GM19023 (cell line): Measurements from ENCODE around the gene NPPC.
"Not testable (repeated sequence)": the region's sequence is repeated elsewhere in the genome, so short reads cannot be mapped to it uniquely, and the experiment has no call there.

Experiments
- ATAC-seq: cut with Tn5 transposase; IDR thresholded peaks from one replicate; pipeline ENCODE4 v1.9.1; 2021; ENCODE audit warnings: mild to moderate bottlenecking, moderate library complexity; ENCODE audit not compliant: unreplicated experiment

NPPC gene

DNA sequence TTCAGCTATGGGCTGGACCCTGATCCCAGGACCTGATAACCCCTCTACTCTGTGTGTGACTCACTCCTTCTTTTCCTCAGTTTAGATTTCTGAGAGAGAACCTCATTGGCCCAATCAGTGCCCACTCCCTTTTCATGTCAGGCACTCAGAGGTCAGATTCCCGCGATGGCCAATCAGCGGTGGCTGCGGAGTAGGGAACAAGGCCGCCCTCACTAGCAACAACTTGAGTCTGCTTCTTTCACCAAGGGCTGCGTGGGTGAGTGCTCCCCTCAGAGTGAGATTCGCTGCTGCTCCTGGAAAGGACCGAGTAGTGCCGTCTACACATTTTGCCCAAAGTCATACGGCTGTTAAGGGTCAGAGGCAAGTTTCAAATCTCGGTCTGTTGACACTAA is 34.7 kb downstream of the NPPC start:
- no peak for ATAC-seq

DNA sequence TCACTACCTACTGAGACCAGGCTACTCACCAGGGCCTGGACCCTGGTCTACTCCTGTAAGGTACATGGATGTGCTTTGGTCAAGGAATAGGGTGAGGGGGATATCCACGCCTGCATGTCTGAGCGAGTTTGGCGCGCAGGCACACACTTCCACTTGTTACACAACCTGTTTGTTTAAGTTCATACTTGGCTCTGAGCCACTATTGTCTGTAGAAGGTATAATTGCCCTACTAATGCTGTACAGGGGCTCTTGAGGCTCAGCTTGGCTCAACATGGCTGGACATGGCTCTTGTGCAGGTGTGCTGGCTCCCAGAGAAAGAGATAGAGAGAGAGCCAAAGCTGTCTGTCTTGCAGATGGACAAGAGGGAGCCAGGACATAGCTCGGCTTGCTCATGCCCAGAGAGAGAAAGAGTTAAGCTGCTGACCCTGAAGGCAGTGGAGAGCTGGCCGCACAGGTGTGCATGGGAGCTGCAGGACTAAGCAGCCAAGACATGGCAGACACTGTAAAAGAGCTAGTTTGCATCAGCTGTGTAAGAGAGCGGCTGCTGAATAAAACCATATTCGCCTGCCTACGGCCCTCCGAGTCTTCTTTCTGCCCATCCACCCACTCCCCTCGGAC is 35.2 kb downstream of the NPPC start:
- ATAC-seq = no peak

DNA sequence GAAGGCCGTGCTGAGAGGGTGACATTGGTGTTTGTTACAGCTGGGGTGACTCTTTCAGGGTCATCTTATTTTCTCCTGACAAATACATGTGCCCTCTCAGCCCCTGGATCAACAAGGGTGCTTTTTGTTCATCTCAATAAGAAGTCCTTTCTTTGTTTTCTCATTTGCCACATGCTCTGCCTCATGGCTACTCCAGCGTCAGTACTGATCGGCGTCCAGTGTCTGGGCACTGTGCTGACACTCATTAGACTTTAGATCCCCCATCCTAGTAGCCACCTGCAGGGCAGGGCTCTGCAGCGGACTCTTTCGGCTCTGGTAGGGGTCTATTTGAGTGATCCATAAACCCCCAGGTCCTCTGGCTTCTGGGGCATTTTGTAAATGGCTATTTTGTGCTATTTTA is 38.4 kb downstream of the NPPC start:
- no peak for ATAC-seq

DNA sequence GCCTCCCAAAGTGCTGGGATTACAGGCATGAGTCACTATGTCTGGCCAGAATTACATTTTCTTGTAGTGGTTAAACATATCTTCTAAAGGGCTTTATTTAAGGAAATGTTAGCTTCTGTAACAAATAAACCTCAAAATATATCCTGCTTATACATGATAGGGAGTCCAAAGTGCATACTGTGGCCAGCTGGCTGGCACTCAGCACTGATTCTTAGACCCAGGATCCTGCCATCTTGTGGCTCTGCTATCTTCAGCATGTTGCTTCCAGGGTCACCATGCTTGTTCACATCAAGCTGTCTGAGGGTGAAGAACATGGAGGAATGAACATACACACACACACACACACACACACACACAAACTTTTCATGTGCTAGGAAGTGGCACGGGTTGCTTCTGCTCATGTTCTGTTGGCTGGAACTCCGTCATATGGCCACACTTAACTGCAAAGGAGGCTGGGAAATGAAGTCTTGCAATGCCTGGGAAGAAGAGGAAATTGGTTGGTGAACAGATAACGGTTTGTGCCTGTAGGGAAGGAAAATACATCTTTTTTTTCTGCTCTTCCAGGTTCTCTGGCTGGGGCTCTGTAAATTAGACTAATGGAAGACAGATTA is 40.0 kb downstream of the NPPC start:
- ATAC-seq = no peak

DNA sequence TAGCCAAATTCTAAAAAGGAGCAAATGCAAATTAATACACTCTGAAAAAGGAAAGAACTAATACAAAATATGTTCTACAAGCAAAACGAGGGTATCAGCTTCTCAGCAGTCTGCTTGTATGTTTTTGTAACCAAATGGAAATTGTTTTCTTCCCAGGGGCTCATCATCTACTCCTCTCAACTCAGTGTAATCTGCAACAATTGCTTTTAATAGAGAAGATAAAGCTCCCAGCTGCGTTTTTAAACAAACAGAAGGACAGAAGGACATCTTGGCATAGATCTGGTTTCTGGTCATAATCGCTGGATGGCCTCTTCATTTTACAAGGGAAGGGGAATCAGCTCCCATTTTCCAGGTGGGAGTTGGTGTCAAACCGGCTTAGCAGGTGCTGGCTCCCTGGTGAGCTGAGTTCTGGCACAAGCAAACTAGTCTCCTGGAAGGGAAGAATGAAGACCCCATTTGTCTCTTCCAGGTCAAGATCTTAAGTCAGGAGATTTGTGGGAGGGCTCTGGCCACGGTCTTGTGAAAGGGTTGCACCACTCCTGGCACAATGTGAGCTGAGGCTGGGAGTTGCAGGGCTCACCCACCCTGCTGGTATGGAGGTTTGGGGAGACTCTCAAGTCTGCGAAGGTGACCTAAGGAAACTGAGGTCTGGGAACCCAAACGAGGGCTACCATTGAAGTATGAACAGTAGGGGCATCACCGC is 41.6 kb downstream of the NPPC start:
- ATAC-seq = no peak

DNA sequence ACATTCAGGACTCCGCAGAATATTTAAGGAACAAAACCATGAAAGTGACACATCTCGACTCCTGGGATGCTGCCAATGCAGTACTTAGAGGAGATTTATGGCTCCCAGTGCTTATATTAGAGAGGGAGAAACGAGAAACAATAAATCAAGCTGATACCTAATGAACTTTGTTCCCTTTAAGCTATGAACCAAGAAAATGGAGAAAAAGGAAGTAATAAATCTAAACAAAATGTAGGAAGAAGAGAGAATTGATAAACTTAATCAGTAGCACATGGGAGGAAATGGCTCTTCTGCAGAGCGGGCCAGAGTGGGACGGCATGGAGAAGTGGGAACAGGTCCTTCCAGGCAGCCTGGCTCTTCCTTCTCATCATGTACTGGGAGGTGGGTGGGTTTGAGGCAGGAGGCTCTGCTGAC is 42.7 kb downstream of the NPPC start:
- no peak for ATAC-seq

DNA sequence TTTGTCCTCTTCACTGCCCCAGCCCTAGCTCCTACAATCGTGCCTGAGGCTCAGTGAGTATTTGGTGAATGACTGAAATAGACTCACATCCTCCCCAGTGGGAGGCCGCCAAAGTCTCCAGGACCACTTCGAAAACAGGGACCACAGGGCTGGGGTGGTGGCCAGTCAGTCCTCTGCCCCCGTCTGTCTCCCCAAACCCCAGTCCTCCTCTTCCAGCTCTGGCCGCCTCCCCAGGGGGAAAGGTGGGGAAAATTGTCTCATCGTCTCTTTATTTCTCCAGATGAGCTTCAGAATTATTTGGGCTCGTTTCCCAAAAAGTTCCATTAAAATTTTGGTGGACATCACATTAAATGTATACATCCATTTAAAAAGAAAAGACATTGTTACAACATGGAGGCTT is 43.5 kb downstream of the NPPC start:
- ATAC-seq = no peak

DNA sequence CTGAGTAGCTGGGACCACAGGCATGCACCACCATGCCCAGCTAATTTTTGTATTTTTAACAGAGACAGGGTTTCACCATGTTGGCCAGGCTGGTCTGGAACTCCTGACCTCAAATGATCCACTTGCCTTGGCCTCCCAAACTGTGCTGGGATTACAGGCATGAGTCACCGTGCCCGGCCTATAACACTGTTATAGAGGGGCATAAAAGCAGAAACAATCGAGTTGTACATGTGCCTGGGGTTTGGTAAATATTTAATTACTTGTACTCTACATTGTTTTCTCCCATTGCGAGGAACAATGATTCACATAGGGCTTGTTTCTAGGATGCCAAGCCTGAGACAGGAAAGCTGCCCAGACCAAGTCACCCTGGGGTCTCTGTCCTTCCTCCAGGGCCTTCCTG is 45.8 kb downstream of the NPPC start:
- ATAC-seq = not testable (repeated sequence)

DNA sequence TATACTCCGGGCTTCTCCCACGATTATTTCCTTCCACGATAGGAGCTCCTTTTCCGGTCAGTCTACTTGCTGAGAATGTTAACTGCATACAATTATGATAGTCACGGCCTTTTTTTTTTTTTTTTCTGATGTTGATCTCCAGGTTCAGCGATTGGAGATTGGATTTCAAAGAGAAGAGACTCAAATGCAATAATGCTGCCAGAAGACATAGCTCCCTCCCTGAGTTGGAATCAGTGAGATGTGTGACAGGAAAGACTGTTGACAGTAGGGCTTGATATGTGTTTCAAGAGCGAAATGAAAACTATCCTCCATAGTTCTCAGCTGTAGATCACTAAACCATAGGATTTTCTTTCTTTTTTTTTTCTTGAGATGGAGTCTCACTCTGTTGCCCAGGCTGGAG is 47.0 kb downstream of the NPPC start:
- no peak for ATAC-seq

DNA sequence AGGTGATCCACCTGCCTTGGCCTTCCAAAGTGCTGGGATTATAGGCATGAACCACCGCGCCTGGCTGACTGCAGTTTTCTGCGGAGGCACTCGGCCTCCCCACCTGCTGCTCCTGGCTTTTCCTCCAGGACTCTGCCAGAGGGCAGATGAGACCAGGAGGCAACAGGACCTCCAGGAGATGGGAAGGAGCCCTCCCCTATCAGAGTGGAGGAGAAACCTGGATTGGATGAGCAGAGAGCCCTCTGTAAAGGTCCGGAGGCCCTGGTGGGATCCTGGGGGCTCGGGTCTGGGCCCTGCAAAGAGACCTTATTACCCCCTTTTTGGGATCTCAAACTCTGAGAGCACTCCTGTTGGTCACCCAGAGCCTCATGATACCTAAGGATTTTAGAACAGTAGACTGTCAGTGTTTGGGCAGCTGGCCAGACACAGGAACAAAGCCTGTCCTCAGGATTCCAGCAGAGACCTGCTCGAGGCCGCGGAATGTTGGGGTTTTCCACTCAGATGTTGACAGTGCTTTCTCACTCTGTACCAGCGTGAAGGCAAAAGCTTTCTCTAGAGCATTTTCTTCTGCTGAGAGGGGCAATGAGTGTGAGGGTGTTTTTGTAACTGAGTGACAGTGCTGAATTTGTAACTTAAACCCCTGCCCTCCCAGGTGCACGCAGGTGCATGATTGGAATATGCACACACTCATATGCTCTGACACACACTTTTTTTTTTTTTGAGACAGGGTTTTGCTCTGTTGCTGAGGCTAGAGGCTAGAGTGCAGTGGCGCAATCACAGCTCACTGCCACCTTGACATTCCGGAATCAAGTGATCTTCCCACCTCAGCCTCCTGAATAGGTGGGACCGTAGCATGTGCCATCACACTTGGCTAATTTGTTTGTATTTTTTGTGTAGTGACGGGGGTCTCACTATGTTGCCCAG is 48.4 kb downstream of the NPPC start:
- no peak for ATAC-seq

DNA sequence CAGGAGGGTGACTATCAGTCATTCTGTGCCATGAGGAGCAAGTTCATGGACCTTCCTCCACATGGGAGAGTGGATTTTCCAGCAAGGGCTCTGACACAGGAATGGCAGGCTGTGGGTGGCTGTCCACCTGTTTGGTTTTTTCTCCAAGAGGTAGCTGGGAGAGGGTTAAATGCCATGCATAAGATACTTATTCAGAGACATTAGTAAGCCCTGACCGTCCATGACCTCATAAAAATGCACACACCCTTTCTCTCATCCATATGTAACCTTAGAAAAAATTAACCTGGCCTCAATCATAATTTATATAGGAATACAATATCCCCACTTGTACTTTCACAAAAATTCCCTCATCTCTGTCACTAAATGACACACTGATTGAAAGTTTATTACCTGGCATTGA is 51.3 kb downstream of the NPPC start:
- ATAC-seq = no peak
